ENCODE results near the gene RCBTB1. TPM values are rescaled to one million over a fixed set of nuclear protein-coding genes. Genes with fewer than 3 reads are reported as not detected.

The RCBTB1 gene
- total RNA-seq, result 19.7 and 22.6 TPM in 2 replicates

GRCh38 chr13:49585220-49586157 lies at the start of gene RCBTB1:
Gene RCBTB1 (minus strand): TSS chr13:49585558. CDS start chr13:49567279, 18,279 bp downstream.
- Mint-ChIP-seq H3K36me3 (ENCODE audit: low read depth) (peaks cover 20% of the 10 kb centered on the region), H3K27ac (peak within 1 kb of the TSS; percentile 86), H3K4me3 (peak within 1 kb of the TSS; percentile 90), H3K4me1 (peaks cover 31% of the 10 kb centered on the region), H3K9me3 (no peaks in the 10 kb centered on the region), H3K27me3 (no peaks in the 10 kb centered on the region)
- no peak for TF ChIP-seq CTCF (IDR thresholded peaks at IDR 0.05)
- DNase-seq, result peak; percentile 73
- ChIA-PET POLR2A (interaction anchor here (0.6 to 4.0 kb wide), 8 partner anchors 21 to 208 kb away, joined by 3 to 28 read pairs (median 4); partner anchors contain the start of genes ARL11, CAB39L, PHF11 and SETDB2), CTCF (interaction anchor here (1.0 to 1.6 kb wide), 2 partner anchors 21 to 90 kb away, joined by 3 to 4 read pairs; partner anchors contain the start of gene PHF11)
- intact Hi-C loops (cut with micrococcal nuclease), result loop anchor here (1.0 to 5.0 kb wide), 8 partner anchors 22 to 608 kb away; partner anchors contain the start of genes ARL11, CAB39L, EBPL and FNDC3A
- peak; percentile 87 for ATAC-seq (ENCODE audit: low read depth)

GRCh38 chr13:49633710-49634109 lies 48.4 kb upstream of the RCBTB1 start:
- ChIA-PET CTCF (no interaction called here), POLR2A (interaction anchor here (0.5 to 1.7 kb wide), 3 partner anchors 27 to 218 kb away, joined by 4 to 5 read pairs (median 4); partner anchors contain the start of gene PHF11)

GRCh38 chr13:49632156-49632555 lies 46.8 kb upstream of the RCBTB1 start:
- intact Hi-C loops (cut with micrococcal nuclease), result no loop called here
- peaks cover 73% of the 10 kb centered on the region for H3K4me1 Mint-ChIP-seq
- ChIA-PET POLR2A (interaction anchor here (1.2 to 1.7 kb wide), 2 partner anchors 9 to 12 kb away, joined by 3 read pairs; no protein-coding TSS in a partner anchor), CTCF (no interaction called here)
- H3K27ac Mint-ChIP-seq, result no peak overlapping the region
- H3K4me3 Mint-ChIP-seq, result no peak overlapping the region
- no peak for TF ChIP-seq CTCF (IDR thresholded peaks at IDR 0.05)
- ATAC-seq (ENCODE audit: low read depth), result no peak
- peaks cover 46% of the 10 kb centered on the region for H3K36me3 Mint-ChIP-seq (ENCODE audit: low read depth)
- DNase-seq, result no peak
- H3K27me3 Mint-ChIP-seq, result no peaks in the 10 kb centered on the region
- no peaks in the 10 kb centered on the region for H3K9me3 Mint-ChIP-seq

More at GRCh38 chr13:49633710-49634109, 48.4 kb upstream of the RCBTB1 start:
- intact Hi-C loops (cut with micrococcal nuclease), result no loop called here
- Mint-ChIP-seq H3K36me3 (ENCODE audit: low read depth) (peaks cover 47% of the 10 kb centered on the region), H3K4me3 (no peak overlapping the region), H3K9me3 (no peaks in the 10 kb centered on the region), H3K4me1 (peaks cover 67% of the 10 kb centered on the region), H3K27me3 (no peaks in the 10 kb centered on the region), H3K27ac (peak overlapping the region; percentile 36)
- TF ChIP-seq CTCF (IDR thresholded peaks at IDR 0.05), result no peak
- DNase-seq, result no peak
- ATAC-seq (ENCODE audit: low read depth), result no peak

GRCh38 chr13:49630580-49630979 lies 45.2 kb upstream of the RCBTB1 start:
- Mint-ChIP-seq H3K27ac (no peak overlapping the region), H3K4me1 (peaks cover 60% of the 10 kb centered on the region)

More at GRCh38 chr13:49630580-49630979, 45.2 kb upstream of the RCBTB1 start:
- DNase-seq, result no peak
- no peak for ATAC-seq (ENCODE audit: low read depth)
- no peak overlapping the region for H3K4me3 Mint-ChIP-seq
- peaks cover 41% of the 10 kb centered on the region for H3K36me3 Mint-ChIP-seq (ENCODE audit: low read depth)
- ChIA-PET POLR2A (interaction anchor here (1.2 to 3.2 kb wide), 2 partner anchors 61 to 186 kb away, joined by 3 to 16 read pairs; partner anchors contain the start of gene EBPL), CTCF (no interaction called here)
- no peaks in the 10 kb centered on the region for H3K9me3 Mint-ChIP-seq
- intact Hi-C loops (cut with micrococcal nuclease), result no loop called here
- no peaks in the 10 kb centered on the region for H3K27me3 Mint-ChIP-seq
- TF ChIP-seq CTCF (IDR thresholded peaks at IDR 0.05), result no peak
